ENCODE measurements around the gene SMYD3.

GRCh38 chr1:246218686-246219085, 288.4 kb downstream of the SMYD3 start:
- TF ChIP-seq POLR2A (IDR thresholded peaks at IDR 0.05), result no peak
- TF ChIP-seq, protein P1, sequence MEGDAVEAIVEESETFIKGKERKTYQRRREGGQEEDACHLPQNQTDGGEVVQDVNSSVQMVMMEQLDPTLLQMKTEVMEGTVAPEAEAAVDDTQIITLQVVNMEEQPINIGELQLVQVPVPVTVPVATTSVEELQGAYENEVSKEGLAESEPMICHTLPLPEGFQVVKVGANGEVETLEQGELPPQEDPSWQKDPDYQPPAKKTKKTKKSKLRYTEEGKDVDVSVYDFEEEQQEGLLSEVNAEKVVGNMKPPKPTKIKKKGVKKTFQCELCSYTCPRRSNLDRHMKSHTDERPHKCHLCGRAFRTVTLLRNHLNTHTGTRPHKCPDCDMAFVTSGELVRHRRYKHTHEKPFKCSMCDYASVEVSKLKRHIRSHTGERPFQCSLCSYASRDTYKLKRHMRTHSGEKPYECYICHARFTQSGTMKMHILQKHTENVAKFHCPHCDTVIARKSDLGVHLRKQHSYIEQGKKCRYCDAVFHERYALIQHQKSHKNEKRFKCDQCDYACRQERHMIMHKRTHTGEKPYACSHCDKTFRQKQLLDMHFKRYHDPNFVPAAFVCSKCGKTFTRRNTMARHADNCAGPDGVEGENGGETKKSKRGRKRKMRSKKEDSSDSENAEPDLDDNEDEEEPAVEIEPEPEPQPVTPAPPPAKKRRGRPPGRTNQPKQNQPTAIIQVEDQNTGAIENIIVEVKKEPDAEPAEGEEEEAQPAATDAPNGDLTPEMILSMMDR (IDR thresholded peaks at IDR 0.05), result no peak

All from heart left ventricle (tissue), 13 donors.